GM18505 (cell line): Measurements from ENCODE around the gene TMEM9.

Experiments
- ATAC-seq: cut with Tn5 transposase; IDR thresholded peaks from one replicate; pipeline ENCODE4 v1.9.1; 2021; ENCODE audit not compliant: unreplicated experiment
- POLR2A ChIP-seq: IDR thresholded peaks from 4 replicates; pipeline ENCODE4 v1.6.1; 2011; ENCODE audit warnings: borderline replicate concordance; ENCODE audit not compliant: insufficient read depth, insufficient read length; ENCODE audit errors: extremely low read depth

Gene TMEM9

GRCh38 chr1:201092738-201093137, 61.5 kb downstream of the TMEM9 start:
- no peak for ATAC-seq
- TF ChIP-seq POLR2A = no peak

DNA sequence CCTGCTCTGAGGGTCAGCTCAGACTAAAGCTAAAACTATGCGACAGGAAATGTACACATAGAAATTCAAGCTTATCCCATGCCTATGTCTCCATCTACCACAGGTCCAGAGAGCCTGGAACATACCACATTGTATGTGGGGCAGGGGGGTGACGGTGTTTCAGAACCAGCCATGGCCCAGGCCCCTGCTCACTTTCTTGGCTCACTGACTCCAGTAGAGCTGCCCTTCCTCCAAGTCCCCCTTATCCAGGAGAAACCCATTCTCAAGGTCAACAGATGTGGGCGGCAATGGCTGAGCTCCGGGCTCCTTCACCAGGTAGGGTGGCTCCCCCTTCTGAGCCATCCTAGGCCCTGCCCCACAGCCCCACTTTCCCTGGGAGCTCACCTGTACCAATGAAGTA, 63.0 kb downstream of the TMEM9 start:
- no peak for TF ChIP-seq POLR2A
- no peak for ATAC-seq

- ATAC-seq = no peak
- TF ChIP-seq POLR2A = no peak
These were observed 63.7 kb downstream of the TMEM9 start for GRCh38 chr1:201090541-201090940.

DNA sequence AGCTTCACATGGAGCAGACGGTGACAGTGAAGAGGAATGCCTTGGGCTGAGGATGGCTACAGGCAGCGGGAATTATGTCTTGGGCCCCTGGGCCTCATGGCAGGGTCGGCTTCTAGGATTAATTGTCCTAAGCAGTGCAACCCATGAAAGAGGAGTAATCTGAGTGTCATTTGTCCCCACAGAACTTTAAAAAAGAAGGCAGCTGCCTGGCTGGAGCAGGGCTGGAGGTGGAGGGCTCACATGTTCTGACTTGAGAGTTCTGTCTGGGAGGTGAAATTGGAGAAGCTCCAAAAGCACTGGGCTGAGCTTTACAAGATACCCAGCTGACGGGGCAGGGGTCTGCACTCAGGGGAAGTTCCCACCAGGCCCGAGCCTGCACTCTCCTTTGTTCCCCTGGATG, 64.7 kb downstream of the TMEM9 start:
- no peak for TF ChIP-seq POLR2A
- no peak for ATAC-seq

GRCh38 chr1:201088901-201089525, 65.3 kb downstream of the TMEM9 start:
- TF ChIP-seq POLR2A = no peak
- no peak for ATAC-seq

- TF ChIP-seq POLR2A = no peak
- ATAC-seq = no peak
These were observed 65.9 kb downstream of the TMEM9 start for GRCh38 chr1:201088395-201088794.

- TF ChIP-seq POLR2A = no peak
- no peak for ATAC-seq
These were observed 68.2 kb downstream of the TMEM9 start for GRCh38 chr1:201085902-201086735.
